Astrocyte of the cerebellum (primary cell): ENCODE data around the gene MMADHC.
A peak's percentile ranks its signal among the peaks of the same experiment; 100 is the strongest.

ENCODE experiments used
- DNase-seq: peaks from one replicate; pipeline ENCODE4 v3.0.0-alpha.2; 2011; ENCODE audit warnings: low read depth
- H3K4me3 ChIP-seq: 2 replicates; pipeline ENCODE4 v1.5.1; 2011; ENCODE audit warnings: mild to moderate bottlenecking, low read depth, low read length, moderate library complexity
- in situ Hi-C: cut with HindIII; loops from 2 replicates; pipeline ENCODE4 v1.10.0; 2017; ENCODE audit warnings: low sequenced_read_pairs
- TF ChIP-seq, protein P1 (sequence below): IDR thresholded peaks from 2 replicates; pipeline ENCODE4 v1.5.1; 2012; ENCODE audit warnings: low read length, low read depth, moderate library complexity, mild to moderate bottlenecking; ENCODE audit errors: missing control alignments

Gene MMADHC

GRCh38 chr2:149587220-149587949, at the start of gene MMADHC:
Gene MMADHC, minus strand, starts transcription at chr2:149587775. Its CDS starts 678 bp downstream, at chr2:149587097.
- in situ Hi-C loops = no loop called here
- DNase-seq = peak; percentile 92
- TF ChIP-seq, protein P1, sequence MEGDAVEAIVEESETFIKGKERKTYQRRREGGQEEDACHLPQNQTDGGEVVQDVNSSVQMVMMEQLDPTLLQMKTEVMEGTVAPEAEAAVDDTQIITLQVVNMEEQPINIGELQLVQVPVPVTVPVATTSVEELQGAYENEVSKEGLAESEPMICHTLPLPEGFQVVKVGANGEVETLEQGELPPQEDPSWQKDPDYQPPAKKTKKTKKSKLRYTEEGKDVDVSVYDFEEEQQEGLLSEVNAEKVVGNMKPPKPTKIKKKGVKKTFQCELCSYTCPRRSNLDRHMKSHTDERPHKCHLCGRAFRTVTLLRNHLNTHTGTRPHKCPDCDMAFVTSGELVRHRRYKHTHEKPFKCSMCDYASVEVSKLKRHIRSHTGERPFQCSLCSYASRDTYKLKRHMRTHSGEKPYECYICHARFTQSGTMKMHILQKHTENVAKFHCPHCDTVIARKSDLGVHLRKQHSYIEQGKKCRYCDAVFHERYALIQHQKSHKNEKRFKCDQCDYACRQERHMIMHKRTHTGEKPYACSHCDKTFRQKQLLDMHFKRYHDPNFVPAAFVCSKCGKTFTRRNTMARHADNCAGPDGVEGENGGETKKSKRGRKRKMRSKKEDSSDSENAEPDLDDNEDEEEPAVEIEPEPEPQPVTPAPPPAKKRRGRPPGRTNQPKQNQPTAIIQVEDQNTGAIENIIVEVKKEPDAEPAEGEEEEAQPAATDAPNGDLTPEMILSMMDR = no peak
- peak within 1 kb of the TSS; percentile 86 for H3K4me3 ChIP-seq

- no peak overlapping the region for H3K4me3 ChIP-seq
- in situ Hi-C loops = no loop called here
- no peak for DNase-seq
- TF ChIP-seq, protein P1 = no peak
These were observed 46.5 kb upstream of the MMADHC start for GRCh38 chr2:149634103-149634502.

GRCh38 chr2:149630445-149630844, 42.9 kb upstream of the MMADHC start:
- in situ Hi-C loops = no loop called here
- no peak for DNase-seq
- H3K4me3 ChIP-seq = no peak overlapping the region
- TF ChIP-seq, protein P1 = no peak

GRCh38 chr2:149629026-149629425, 41.5 kb upstream of the MMADHC start:
- no peak overlapping the region for H3K4me3 ChIP-seq
- in situ Hi-C loops = no loop called here
- DNase-seq = peak; percentile 26
- TF ChIP-seq, protein P1 = no peak

- no peak for DNase-seq
- in situ Hi-C loops = no loop called here
- TF ChIP-seq, protein P1 = no peak
- no peak overlapping the region for H3K4me3 ChIP-seq
These were observed 39.7 kb upstream of the MMADHC start for GRCh38 chr2:149627111-149627801.

DNA sequence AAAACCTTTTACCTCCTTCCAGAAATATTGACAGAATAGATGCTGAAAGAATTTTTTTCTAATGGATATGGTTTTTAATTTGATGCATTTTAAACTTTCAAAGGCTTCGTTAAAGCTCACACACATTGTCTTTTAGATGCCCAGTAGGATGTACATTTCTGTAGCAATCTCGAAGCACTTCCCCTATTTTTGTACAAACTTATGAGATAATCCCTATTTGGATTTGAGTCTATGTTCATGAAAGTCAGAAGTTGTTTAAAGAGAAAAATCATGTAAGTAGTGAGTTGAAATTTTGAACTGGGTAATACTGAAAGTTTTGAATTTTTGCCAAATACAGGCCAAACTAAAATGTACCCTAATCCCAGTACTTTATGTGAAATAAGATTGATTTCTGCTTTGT, 38.1 kb upstream of the MMADHC start:
- H3K4me3 ChIP-seq = no peak overlapping the region
- TF ChIP-seq, protein P1 = no peak
- no peak for DNase-seq
- in situ Hi-C loops = no loop called here
